AG04449 (cell line): ENCODE measurements around the gene ERO1B.

Source experiments
- CTCF ChIA-PET: fragments of 350-600 bp; formaldehyde crosslinking; extraction: SDS; loops from one replicate; lab custom pipeline; 2021; ENCODE audit warnings: antibody characterized with exemption; lab: Yijun Ruan, JAX
- POLR2A ChIA-PET: fragments of 400-600, 350-600 bp; formaldehyde crosslinking; extraction: SDS; loops from one replicate; lab custom pipeline; 2020; ENCODE audit warnings: antibody characterized with exemption, inconsistent platforms; lab: Yijun Ruan, JAX
- DNase-seq: peaks from one replicate; pipeline ENCODE4 v3.0.0-alpha.2; 2010; ENCODE audit warnings: low read depth, low spot score
- H3K4me3 ChIP-seq: 2 replicates; pipeline ENCODE4 v1.5.1; 2011; ENCODE audit warnings: low read depth, mild to moderate bottlenecking, control low read depth, low read length
- CTCF ChIP-seq: IDR thresholded peaks from one replicate; pipeline ENCODE4 v1.5.1; 2011; ENCODE audit warnings: mild to moderate bottlenecking, moderate library complexity, low read length, control low read depth, inconsistent platforms; ENCODE audit not compliant: insufficient read depth; ENCODE audit errors: missing control alignments

The ERO1B gene

DNA sequence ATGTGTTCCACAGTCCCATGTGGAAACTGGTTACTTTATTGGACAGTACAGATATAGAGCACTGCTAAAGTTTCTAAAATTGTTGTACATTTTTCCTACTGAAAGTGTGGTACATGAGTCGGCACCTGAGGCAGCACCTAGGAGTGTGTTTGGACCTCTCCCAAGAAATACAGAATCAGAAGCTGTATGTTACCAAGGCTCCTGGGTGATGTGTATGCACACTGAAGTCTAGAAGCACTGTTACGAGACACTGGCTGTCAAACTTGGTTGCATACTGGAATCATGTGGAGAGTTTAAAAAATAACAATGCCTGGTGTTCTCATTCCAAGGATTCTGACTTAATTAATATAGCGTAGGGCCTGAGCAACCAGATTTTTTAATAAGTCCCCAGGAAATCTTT, 46.6 kb downstream of the ERO1B start:
- TF ChIP-seq CTCF, result no peak
- CTCF ChIA-PET, result no interaction called here
- POLR2A ChIA-PET, result no interaction called here
- DNase-seq, result no peak
- H3K4me3 ChIP-seq, result no peak overlapping the region

DNA sequence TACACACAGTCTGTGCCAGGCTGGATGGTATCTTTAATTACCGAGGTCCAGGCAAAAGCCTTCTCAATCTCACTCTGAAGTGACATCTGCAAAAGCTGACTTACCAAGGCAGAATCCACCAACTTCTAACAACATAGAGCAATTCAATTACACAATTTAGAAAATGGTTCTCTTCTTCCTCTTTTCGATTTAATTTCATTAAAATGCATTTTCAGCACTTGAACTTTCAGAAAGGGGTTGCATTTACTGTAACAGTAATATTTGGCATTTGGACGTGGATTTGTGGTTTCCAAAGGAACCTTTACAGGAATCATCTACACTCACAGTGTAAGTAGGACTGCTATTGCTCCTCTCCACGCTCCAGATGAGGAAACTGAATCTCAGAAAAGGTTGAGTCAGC, 53.3 kb downstream of the ERO1B start:
- TF ChIP-seq CTCF, result no peak
- no peak overlapping the region for H3K4me3 ChIP-seq
- ChIA-PET CTCF (no interaction called here), POLR2A (no interaction called here)
- DNase-seq, result no peak

- H3K4me3 ChIP-seq, result no peak overlapping the region
- CTCF ChIA-PET, result no interaction called here
- POLR2A ChIA-PET, result no interaction called here
- no peak for TF ChIP-seq CTCF
- no peak for DNase-seq
These were observed 59.1 kb downstream of the ERO1B start for GRCh38 chr1:236222632-236223031.

GRCh38 chr1:236220473-236220872, 61.3 kb downstream of the ERO1B start:
- POLR2A ChIA-PET, result no interaction called here
- DNase-seq, result no peak
- H3K4me3 ChIP-seq, result no peak overlapping the region
- CTCF ChIA-PET, result no interaction called here
- TF ChIP-seq CTCF, result no peak

DNA sequence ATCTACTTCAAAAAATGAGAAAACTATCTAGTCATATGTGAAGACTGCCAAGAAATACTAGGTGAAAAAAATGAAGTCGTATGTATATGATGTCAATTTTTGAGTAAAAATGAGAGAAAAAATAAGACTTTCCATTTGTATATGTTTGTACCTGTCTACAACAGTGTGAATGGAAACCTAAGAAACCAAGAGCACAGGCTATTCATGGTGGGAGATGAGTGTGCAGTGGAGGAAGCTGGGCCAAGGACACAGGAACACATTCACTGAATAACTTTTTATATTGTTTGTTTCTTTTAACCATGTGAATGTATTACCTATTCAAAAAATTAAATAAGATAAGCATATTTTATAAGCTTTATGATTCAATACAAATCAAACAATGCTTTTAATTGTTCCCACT, 67.0 kb downstream of the ERO1B start:
- TF ChIP-seq CTCF, result no peak
- POLR2A ChIA-PET, result no interaction called here
- H3K4me3 ChIP-seq, result no peak overlapping the region
- CTCF ChIA-PET, result no interaction called here
- no peak for DNase-seq

GRCh38 chr1:236213534-236213933, 68.2 kb downstream of the ERO1B start:
- DNase-seq, result no peak
- no peak overlapping the region for H3K4me3 ChIP-seq
- POLR2A ChIA-PET, result no interaction called here
- CTCF ChIA-PET, result no interaction called here
- no peak for TF ChIP-seq CTCF
